Nephron progenitor cell (in vitro differentiated cells): ENCODE results near the gene ADAP1.
"Not testable (repeated sequence)": the region's sequence is repeated elsewhere in the genome, so short reads cannot be mapped to it uniquely, and the experiment has no call there.

Experiments used
- DNase-seq: peaks from one replicate; pipeline ENCODE4 v3.0.0; 2021
- H3K27ac Mint-ChIP-seq: 2 replicates; pipeline ENCODE4 v1.8.0; 2021; ENCODE audit warnings: mild to moderate bottlenecking, moderate library complexity, mixed read lengths
- H3K27me3 Mint-ChIP-seq: 2 replicates; pipeline ENCODE4 v1.8.0; 2021; ENCODE audit warnings: mild to moderate bottlenecking, low read depth, mixed read lengths; ENCODE audit not compliant: poor library complexity
- H3K36me3 Mint-ChIP-seq: 2 replicates; pipeline ENCODE4 v1.8.0; 2021; ENCODE audit warnings: low read depth, mixed read lengths
- H3K4me1 Mint-ChIP-seq: 2 replicates; pipeline ENCODE4 v1.8.0; 2021; ENCODE audit warnings: mixed read lengths
- H3K4me3 Mint-ChIP-seq: 2 replicates; pipeline ENCODE4 v1.8.0; 2021; ENCODE audit warnings: mild to moderate bottlenecking, moderate library complexity, mixed read lengths
- H3K9me3 Mint-ChIP-seq: 2 replicates; pipeline ENCODE4 v1.8.0; 2021; ENCODE audit warnings: mild to moderate bottlenecking, moderate library complexity, mixed read lengths
- CTCF ChIP-seq: fragments of 200-600 bp; sonication (generic); IDR thresholded peaks from 2 replicates; pipeline ENCODE4 v1.5.0; 2021; ENCODE audit warnings: antibody characterized with exemption

Gene ADAP1

GRCh38 chr7:875051-875450 lies 79.4 kb downstream of the ADAP1 start:
- H3K27ac Mint-ChIP-seq: no peak overlapping the region
- DNase-seq: no peak
- H3K9me3 Mint-ChIP-seq: no peaks in the 10 kb centered on the region
- H3K36me3 Mint-ChIP-seq: peaks cover 37% of the 10 kb centered on the region
- TF ChIP-seq CTCF: no peak
- H3K4me1 Mint-ChIP-seq: peaks cover 33% of the 10 kb centered on the region
- H3K4me3 Mint-ChIP-seq: no peak overlapping the region
- peaks cover 3% of the 10 kb centered on the region for H3K27me3 Mint-ChIP-seq

GRCh38 chr7:874031-874749 lies 80.3 kb downstream of the ADAP1 start:
- Mint-ChIP-seq H3K4me1 (peaks cover 26% of the 10 kb centered on the region), H3K4me3 (no peak overlapping the region), H3K27me3 (peaks cover 3% of the 10 kb centered on the region), H3K36me3 (peaks cover 43% of the 10 kb centered on the region), H3K9me3 (no peaks in the 10 kb centered on the region), H3K27ac (no peak overlapping the region)
- DNase-seq: no peak
- TF ChIP-seq CTCF: no peak

- Mint-ChIP-seq H3K36me3 (peaks cover 47% of the 10 kb centered on the region), H3K4me3 (no peak overlapping the region), H3K9me3 (no peaks in the 10 kb centered on the region), H3K27ac (no peak overlapping the region), H3K4me1 (peaks cover 23% of the 10 kb centered on the region), H3K27me3 (peaks cover 3% of the 10 kb centered on the region)
- TF ChIP-seq CTCF: peak; percentile 76
- peak; percentile 67 for DNase-seq
These were observed 81.0 kb downstream of the ADAP1 start for GRCh38 chr7:873367-874002.

- H3K27ac Mint-ChIP-seq, H3K27me3 Mint-ChIP-seq, DNase-seq, H3K4me3 Mint-ChIP-seq, H3K9me3 Mint-ChIP-seq: not testable (repeated sequence)
- Mint-ChIP-seq H3K4me1 (peaks cover 17% of the 10 kb centered on the region), H3K36me3 (peaks cover 53% of the 10 kb centered on the region)
These were observed 81.8 kb downstream of the ADAP1 start for GRCh38 chr7:872685-873084.

GRCh38 chr7:871900-872537 lies 82.5 kb downstream of the ADAP1 start:
- no peaks in the 10 kb centered on the region for H3K9me3 Mint-ChIP-seq
- peak overlapping the region; percentile 31 for H3K27ac Mint-ChIP-seq
- no peak for TF ChIP-seq CTCF
- DNase-seq: no peak
- H3K27me3 Mint-ChIP-seq: peaks cover 3% of the 10 kb centered on the region
- H3K36me3 Mint-ChIP-seq: peaks cover 59% of the 10 kb centered on the region
- H3K4me3 Mint-ChIP-seq: no peak overlapping the region
- H3K4me1 Mint-ChIP-seq: peaks cover 17% of the 10 kb centered on the region

- Mint-ChIP-seq H3K27me3 (peaks cover 3% of the 10 kb centered on the region), H3K36me3 (peaks cover 84% of the 10 kb centered on the region), H3K4me3 (no peak overlapping the region), H3K27ac (no peak overlapping the region), H3K4me1 (peaks cover 14% of the 10 kb centered on the region), H3K9me3 (no peaks in the 10 kb centered on the region)
- DNase-seq: no peak
- TF ChIP-seq CTCF: no peak
These were observed 85.1 kb downstream of the ADAP1 start for GRCh38 chr7:869348-869747.
